ENCODE measurements around the gene PFKL.

The PFKL gene

DNA sequence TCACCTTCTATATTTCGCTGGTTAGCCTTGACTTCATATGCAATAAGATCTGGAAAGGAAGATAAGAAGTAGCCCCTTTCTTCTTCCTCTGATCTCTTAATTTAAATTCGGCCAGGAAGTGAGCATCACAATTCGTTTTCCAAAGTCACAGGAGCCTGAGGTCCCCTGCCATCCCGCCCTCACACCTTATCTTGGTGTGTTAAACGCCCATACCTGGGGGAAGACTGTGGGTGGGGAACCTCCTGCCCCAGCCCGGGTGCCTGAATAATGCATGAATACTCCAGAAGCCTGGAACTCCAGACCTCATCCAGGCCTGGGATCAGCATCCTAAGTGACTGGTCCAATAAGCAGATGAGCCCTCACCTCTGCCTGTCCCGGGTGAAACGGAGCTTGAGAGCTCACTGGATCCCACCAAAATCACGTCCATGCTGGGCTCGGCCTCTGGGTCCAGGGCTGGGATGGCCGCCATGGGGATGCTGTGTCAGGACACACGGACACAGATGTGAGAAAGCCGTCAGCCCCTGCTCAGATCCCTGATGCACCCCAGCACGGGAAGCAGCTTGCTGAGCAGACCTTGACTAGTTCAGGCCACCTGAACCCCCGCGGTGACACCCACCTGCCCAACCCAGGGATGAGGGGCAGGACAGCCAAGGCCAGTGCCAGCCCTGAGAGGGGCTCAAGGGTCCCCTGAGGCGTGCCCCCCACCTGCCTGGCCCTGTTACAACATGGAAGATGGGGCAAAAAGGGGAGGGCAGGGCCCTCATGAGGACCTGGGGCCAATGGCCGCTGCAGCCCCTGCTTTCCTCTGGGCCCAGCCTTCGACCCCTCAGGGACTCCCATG is 38.8 kb upstream of the PFKL start:
- DNase-seq (ENCODE audit: low read depth) = no peak
- no peak for TF ChIP-seq CTCF (conservative IDR thresholded peaks at IDR 0.05; ENCODE audit: low read depth, low read length)
- no peak overlapping the region for H3K4me3 ChIP-seq (ENCODE audit: low read length)

DNA sequence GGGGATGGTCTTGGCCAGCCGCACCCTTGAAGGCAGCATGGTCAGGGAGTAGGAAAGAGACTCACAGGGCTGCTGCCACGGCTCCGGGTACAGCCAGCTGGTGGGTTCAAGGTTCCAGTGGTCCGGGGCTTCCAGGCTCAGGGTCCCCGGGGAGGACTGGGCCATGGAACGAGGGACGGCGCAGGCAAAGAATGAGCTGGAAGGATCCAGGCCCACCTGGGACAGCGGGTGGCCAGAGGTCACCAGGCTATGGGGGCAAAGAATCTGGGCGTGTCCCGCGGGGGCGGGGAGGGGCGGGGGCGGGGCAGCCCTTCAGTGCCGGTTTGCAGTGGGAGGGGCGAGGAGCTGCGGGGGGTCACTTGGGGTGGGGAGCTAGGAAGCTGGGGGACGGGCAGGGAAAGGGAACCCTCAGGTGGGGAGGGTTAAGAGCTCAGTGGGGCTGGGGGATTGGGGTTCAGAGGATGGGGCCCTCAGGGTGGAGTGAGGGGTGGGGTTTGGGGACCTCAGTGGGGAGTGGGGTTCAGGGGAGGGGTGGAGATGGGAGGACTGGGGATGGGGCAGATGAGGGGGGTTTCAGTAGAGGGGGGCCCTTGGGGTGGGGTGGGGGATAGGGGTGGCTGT is 38.1 kb upstream of the PFKL start, which contains the start of gene DNMT3L:
TSS of gene DNMT3L (minus strand) at position 223 of the 621 bp plus-strand sequence. CDS start 638 bp downstream, outside the sequence.
- no peak within 1 kb of the TSS for H3K4me3 ChIP-seq (ENCODE audit: low read length)
- no peak for DNase-seq (ENCODE audit: low read depth)
- TF ChIP-seq CTCF (conservative IDR thresholded peaks at IDR 0.05; ENCODE audit: low read depth, low read length) = no peak

DNA sequence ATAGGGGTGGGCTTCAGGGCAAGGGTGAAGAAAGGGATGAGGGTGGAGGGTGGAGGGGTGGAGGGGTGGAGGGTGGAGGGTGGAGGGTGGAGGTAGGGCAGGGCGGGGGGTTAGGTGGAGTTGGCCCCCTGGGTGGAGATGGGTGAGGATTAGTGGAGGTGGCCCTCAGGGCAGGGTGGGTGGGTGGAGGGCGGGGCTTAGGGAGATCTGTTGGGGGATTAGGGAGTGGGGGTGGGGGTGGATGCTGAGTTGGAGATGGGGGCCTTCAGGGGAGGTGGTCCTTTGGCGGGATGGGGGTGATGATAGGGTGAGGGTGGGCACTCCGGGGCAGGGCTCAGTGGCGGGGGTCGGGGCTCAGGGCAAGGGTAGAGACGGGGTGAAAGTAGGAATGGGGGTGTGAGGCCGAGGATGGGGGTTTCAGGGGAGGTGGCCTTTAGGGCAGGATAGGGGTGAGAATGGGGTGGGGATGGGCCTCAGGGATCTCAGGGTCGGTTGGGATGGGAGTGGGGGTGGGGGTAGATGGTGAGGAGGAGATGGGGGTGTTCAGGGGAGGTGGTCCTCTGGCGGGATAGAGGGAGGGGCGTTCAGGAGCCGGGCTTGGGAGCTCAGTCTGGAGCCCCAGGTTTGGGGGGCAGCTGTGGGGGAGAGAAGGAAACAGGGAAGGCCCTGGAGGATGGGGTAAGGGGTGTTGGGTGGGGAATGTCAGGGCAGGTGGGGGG is 37.4 kb upstream of the PFKL start:
- TF ChIP-seq CTCF (conservative IDR thresholded peaks at IDR 0.05; ENCODE audit: low read depth, low read length) = no peak
- no peak overlapping the region for H3K4me3 ChIP-seq (ENCODE audit: low read length)
- no peak for DNase-seq (ENCODE audit: low read depth)

DNA sequence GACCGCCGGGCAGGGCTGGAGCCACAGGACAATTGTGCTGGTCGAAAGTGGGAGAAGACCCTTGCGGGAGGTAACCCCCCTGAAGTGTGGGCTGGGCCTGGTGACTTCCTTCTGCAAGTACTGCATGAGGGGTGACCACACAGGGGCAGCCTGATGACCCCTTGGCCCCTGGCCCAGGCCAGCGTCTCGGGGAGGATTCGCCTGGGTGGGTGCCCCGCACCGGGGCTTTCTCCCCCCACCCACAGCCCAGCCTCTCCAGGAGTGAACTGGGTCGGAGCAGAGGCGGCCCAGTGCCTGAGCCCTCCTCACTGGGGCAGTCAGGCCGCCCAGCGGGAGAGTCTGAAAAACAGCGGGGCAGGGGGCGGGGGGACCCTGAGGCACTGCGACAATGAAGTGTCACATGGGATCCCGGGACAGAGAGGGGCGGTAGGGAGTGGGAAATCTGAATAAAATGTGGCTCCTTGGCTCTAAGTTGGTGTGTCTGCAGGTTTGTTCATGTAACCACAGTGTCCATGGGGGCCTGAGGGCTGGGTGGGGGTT is 36.6 kb upstream of the PFKL start:
- no peak overlapping the region for H3K4me3 ChIP-seq (ENCODE audit: low read length)

DNA sequence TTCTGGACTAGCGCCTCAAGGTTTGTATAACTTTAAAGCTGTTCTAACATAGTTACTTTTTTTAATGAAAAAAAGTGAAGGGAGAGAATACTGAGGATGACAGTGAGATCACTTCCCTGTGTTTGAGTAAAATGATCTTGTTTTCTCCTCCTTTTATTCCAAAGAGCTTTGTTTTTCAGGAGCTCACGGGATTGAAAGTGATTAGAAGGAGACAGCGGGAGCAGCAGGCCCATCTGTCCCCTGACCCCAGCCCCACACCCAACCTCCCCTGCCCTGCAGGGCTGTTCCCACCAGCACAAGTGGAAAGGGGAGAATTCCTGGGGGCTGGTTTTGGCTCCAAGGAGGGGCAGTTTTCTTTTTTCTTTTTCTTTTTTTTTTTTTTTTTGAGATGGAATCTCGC is 36.1 kb upstream of the PFKL start:
- TF ChIP-seq CTCF (conservative IDR thresholded peaks at IDR 0.05; ENCODE audit: low read depth, low read length) = no peak
- no peak for DNase-seq (ENCODE audit: low read depth)
- no peak overlapping the region for H3K4me3 ChIP-seq (ENCODE audit: low read length)

More for the DNA sequence above, 36.6 kb upstream of the PFKL start:
- no peak for DNase-seq (ENCODE audit: low read depth)
- TF ChIP-seq CTCF (conservative IDR thresholded peaks at IDR 0.05; ENCODE audit: low read depth, low read length) = no peak

GRCh38 chr21:44265734-44266270 is 34.1 kb upstream of the PFKL start:
- TF ChIP-seq CTCF (conservative IDR thresholded peaks at IDR 0.05; ENCODE audit: low read depth, low read length) = no peak
- H3K4me3 ChIP-seq (ENCODE audit: low read length) = no peak overlapping the region
- DNase-seq (ENCODE audit: low read depth) = no peak

Measured in retinal pigment epithelial cell (primary cell).